H7 (cell line): ENCODE results near the gene LRRC61. TPM values are rescaled to one million over a fixed set of nuclear protein-coding genes. Genes with fewer than 3 reads are reported as not detected.
A peak's percentile ranks its signal among the peaks of the same experiment; 100 is the strongest.

Experiments
- DNase-seq: peaks from one replicate; pipeline ENCODE4 v3.0.0; 2012
- H3K27me3 ChIP-seq: 2 replicates; pipeline ENCODE4 v1.6.0; 2011; ENCODE audit warnings: mild to moderate bottlenecking, low read length; ENCODE audit not compliant: control insufficient read depth, insufficient read depth
- H3K36me3 ChIP-seq: replicated peaks from 2 replicates; pipeline ENCODE4 v1.5.1; 2011; ENCODE audit warnings: low read length; ENCODE audit not compliant: control insufficient read depth, insufficient read depth
- H3K4me3 ChIP-seq: 2 replicates; pipeline ENCODE4 v1.5.1; 2011; ENCODE audit warnings: low read depth, mild to moderate bottlenecking, control low read depth, low read length, moderate library complexity; ENCODE audit not compliant: insufficient read depth
- total RNA-seq: library from RNA; depleted of rRNA; stranded (reverse); fragments of >200 nt; shearing (Covaris generic); gene quantifications from 2 replicates; pipeline ENCODE4 v1.2.3, GENCODE V29; 2014

LRRC61 gene
- total RNA-seq, 1 experiment from 2014 or later, result 39.4 TPM

DNA sequence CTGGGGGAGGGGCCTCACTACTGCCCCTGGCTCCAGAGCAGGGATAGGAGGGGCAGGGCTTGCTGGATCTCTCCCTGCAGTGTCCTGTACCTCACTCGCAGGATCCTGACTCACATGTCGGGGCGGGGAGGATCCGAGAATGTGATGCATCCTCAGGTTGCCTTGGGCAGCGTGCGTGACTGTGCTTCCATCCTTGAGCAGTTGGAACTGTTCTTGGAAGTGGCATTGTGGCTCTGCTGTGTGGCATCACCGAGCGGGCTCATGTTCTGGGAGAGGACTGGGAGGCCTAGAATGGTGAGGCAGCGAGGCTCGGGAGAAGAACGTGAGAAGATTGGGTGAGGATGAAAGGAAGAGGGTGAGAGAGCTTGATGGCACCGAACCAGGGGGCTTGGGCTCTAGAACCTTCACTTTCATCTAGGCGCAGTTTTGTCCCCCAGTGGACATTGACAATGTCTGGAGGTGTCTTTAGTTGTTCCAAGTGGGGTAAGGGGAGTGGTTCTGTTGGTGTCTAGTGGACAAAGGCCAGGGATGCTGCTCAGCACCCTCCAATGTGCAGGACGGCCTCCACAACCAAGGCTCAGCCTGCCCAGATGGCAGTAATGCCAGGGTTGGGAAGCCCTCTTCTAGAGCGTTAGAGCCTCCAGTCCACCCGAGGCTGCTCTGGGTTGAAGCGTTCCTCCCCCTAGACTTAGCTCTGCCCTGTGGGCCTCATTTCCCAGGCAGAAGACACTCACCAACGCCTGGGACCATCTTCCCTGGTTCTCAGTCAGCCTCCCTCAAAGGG is 9.9 kb downstream of the LRRC61 start:
- DNase-seq, result peak; percentile 45
- peaks cover 18% of the 10 kb centered on the region for H3K36me3 ChIP-seq
- no peak overlapping the region for H3K4me3 ChIP-seq
- no peaks in the 10 kb centered on the region for H3K27me3 ChIP-seq

DNA sequence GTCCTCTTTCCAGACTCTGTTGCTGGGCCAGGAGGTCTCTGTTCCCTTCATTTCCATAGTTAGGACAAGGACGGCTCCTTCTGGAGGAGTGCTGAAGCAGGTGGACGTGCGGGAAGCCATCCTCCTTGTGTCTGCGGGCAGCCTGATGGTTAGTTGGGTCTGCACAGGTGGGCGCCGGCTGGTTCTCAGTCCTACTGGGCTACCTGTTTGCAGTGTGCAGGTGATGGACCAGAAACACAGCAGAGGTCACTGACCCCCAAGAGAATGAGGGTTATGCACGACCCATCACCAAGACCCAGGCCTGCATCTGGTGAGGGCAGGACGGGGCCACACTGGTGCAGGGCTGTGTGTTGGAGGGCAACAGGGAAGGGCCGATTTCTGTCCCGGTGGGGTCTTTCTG is 10.5 kb downstream of the LRRC61 start:
- H3K4me3 ChIP-seq, result no peak overlapping the region
- peak; percentile 14 for DNase-seq
- peaks cover 18% of the 10 kb centered on the region for H3K36me3 ChIP-seq
- no peaks in the 10 kb centered on the region for H3K27me3 ChIP-seq

DNA sequence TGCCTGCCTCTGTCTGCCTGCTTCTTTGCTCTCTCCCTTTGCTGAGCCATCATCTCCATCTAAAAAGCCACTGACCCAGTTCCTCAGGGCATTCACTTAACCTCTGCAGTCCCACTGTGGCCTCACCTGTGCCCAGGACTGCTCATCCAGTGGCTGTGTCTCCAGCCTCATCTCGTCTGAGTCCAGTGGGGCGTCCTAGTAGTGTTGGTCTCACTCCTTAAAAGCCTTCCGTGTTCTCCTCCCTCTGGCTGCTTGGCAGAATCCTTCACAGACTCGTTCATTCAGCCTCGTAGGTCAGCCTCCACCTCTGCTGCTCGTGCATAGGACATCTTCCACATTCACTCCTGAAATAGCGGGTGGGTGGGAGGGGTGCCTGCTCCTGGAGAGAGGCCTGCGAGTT is 11.0 kb downstream of the LRRC61 start:
- Histone ChIP-seq H3K36me3 (peaks cover 19% of the 10 kb centered on the region), H3K27me3 (no peaks in the 10 kb centered on the region), H3K4me3 (no peak overlapping the region)
- DNase-seq, result peak; percentile 28

DNA sequence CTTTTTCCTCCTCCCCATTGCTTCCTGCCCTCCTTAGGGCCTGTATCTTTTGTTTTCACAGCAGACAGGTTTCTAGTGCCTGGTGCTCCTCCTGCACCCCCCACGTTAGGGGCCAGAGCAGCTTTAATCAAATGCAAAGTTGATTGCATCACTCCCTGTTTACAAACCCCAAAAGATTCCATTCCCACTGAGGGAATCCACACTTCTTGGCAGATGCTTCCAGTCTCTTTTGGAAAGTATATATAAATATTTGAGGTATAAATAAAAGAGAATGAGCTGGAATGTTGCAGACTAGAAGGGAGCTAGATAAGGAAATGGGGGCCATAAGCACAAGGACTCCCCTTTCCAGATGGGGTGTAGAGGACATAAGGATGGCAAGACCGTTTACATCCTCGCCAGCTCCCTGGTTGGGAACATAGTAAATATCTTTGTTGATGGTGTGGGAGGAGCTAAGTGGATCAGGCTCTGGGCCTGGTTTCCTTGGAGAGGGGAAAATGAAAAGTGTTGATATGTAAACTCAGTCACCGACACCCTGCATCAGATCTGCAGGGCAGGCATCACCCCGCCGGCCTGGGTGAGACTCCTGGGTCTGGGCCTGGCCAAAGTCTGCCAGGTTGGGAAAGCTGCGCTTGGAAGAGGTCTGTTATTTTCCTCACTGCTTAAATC is 12.1 kb downstream of the LRRC61 start:
- H3K36me3 ChIP-seq, result peaks cover 21% of the 10 kb centered on the region
- DNase-seq, result peak; percentile 89
- H3K27me3 ChIP-seq, result peaks cover 3% of the 10 kb centered on the region; the same call in 1 of the 2 replicates
- H3K4me3 ChIP-seq, result no peak overlapping the region

DNA sequence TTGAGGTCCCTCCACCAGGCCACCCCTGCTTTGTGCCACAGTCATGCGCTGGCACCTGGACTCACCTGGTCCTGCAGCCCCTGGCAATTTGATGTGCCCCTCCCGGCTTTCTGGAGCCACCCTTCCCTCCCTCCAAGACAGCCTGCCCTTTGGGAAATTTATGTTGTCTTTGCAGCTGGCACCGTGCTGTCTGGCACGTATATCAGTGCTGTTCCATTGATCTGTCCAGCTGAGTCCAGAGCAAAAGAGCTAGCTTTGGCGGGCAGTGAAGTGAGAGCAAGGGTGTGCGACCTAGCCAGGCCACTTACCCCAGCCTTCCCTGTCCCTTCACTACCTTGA is 12.6 kb downstream of the LRRC61 start:
- Histone ChIP-seq H3K27me3 (peaks cover 4% of the 10 kb centered on the region), H3K36me3 (peaks cover 18% of the 10 kb centered on the region), H3K4me3 (no peak overlapping the region)
- DNase-seq, result no peak

DNA sequence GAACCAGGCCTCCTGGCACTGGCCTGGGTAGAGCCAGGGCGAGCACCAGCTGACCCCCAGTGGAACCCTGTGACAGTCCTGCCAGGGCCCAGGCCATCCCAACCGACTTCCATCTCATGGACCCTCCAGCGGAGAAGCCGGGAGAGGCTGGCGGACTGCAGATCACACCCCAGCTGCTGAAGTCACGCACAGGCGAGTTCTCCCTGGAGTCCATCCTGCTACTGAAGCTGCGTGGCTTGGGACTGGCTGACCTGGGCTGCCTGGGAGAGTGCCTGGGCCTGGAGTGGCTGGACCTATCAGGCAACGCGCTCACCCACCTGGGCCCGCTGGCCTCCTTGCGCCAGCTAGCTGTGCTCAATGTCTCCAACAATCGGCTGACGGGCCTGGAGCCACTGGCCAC is 13.6 kb downstream of the LRRC61 start:
- peak; percentile 54 for DNase-seq
- H3K27me3 ChIP-seq, result peaks cover 11% of the 10 kb centered on the region
- H3K36me3 ChIP-seq, result peaks cover 14% of the 10 kb centered on the region
- H3K4me3 ChIP-seq, result no peak overlapping the region

DNA sequence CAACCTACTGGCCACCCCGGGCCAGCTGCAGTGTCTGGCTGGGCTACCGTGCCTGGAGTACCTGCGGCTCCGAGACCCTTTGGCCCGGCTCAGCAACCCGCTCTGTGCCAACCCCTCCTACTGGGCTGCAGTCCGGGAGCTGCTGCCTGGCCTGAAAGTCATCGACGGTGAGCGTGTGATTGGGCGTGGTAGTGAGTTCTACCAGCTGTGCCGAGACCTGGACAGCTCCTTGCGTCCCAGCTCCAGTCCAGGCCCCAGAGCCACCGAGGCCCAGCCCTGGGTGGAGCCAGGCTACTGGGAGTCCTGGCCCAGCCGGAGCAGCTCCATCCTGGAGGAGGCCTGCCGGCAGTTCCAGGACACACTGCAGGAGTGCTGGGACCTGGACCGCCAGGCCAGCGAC is 14.0 kb downstream of the LRRC61 start:
- Histone ChIP-seq H3K36me3 (peaks cover 13% of the 10 kb centered on the region), H3K4me3 (no peak overlapping the region), H3K27me3 (peaks cover 15% of the 10 kb centered on the region)
- DNase-seq, result no peak

DNA sequence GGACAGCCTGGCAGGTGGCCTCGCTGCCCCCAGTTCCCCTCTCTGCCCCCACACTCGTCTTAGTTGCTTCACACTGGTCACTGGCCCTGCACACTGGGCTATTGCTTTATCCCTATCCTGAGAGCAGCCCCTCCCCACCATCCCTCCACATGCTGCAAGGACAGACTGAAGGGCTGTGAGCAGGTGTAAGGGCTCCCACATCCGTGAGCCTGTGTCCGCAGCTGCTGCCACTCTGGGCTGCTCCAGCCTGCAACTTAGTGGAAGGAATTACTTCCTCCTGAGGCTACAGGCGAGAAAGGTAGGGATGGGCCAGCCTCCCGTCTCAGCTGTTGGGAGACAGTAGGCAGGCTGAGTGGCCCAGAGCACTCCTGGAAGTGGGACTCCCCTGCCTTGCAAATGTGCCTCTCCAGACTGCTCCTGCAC is 14.5 kb downstream of the LRRC61 start:
- DNase-seq, result peak; percentile 42
- Histone ChIP-seq H3K27me3 (peaks cover 20% of the 10 kb centered on the region), H3K4me3 (no peak overlapping the region), H3K36me3 (peaks cover 13% of the 10 kb centered on the region)

DNA sequence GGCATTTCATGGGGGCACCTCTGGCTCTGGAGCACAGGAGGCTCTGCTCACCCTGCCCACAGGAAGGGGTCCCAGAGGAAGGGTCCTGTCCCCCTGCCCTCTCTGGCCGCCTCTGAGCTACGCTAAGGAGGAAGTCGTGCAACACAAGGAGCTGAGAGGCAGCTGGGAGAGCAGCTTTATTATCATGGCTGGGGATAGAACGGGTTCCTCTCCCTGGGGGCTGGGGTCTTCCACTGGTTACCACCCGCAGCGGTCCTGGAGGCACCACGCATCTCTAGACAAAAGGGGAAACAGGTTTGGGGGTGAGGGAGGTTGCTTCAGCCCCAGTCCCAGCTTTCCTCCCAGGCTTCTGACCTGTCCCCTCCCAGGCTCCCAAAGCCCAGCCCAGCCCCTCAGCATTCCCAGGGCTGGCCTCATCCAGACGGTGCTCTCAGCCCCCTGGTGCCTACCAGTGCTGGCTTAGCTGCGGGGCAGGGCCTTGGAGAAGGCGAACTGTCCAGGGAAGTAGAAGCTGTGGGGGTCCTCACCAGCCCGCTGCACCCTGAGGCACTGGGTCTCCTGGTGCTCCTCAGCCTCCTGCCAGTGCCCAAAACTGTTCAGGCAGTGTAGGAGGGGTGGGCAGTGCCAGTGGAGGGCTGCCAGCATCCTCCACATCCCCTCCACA is 15.1 kb downstream of the LRRC61 start:
- DNase-seq, result peak; percentile 48
- Histone ChIP-seq H3K36me3 (peaks cover 13% of the 10 kb centered on the region), H3K4me3 (no peak overlapping the region), H3K27me3 (peaks cover 26% of the 10 kb centered on the region)

DNA sequence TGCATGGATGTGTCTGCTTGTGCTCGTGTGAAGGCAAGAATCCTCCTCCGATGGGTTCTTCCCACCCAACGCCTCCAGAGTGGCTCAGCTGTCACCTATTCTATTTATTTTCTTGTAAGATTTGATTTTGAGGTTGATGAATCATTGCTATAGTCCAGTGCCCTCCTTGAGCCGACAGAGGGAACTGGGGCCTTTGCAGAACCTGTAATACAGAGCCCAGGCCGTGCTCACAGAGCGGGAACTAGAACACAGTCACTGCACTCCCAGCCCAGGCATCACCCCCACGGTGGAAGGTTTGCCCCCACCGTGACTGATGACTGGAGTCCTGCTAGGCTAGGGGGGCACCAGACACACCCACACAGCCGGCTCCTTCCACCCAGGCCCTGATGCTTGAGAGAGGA is 16.3 kb downstream of the LRRC61 start:
- DNase-seq, result peak; percentile 12
- H3K36me3 ChIP-seq, result peaks cover 11% of the 10 kb centered on the region
- H3K27me3 ChIP-seq, result peaks cover 31% of the 10 kb centered on the region
- no peak overlapping the region; the same call in 1 of the 2 replicates for H3K4me3 ChIP-seq

DNA sequence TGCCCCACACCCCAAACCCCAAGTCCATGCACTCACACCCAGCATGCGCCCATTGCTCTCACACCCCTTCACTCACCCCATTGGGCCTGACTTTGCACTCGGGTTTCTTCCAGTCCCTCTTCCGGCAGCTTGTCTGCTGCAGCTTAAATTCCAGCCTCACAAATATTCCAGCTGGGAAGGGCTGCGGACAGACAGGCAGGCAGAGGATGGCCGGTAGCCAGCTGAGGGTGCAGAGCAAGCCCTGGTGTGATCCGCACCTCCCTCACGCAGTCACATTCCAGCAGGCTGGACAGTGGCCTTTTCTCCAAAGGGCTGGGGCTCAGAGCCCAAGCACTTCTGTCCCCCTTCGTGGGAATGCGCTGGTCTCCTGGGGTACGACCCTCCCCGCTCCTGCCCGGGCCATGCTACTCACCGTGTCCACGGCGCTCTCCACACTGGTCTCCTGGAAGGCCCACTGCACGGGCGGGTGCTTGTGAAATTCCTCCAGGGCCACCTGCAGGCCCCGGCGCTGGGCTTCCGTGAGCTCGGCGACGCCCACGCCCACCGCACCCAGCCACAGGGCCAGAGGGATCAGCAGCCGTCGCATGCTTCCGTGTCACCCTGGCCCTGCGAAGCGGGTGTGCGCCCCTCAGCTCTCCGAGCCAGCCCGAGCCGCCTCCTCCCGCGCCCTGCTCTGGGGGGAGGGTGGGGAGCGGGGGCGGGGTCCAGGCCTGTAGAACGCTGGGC is 17.0 kb downstream of the LRRC61 start:
- H3K36me3 ChIP-seq, result peaks cover 11% of the 10 kb centered on the region
- H3K27me3 ChIP-seq, result peaks cover 31% of the 10 kb centered on the region
- H3K4me3 ChIP-seq, result peak overlapping the region; percentile 80
- DNase-seq, result peak; percentile 78

DNA sequence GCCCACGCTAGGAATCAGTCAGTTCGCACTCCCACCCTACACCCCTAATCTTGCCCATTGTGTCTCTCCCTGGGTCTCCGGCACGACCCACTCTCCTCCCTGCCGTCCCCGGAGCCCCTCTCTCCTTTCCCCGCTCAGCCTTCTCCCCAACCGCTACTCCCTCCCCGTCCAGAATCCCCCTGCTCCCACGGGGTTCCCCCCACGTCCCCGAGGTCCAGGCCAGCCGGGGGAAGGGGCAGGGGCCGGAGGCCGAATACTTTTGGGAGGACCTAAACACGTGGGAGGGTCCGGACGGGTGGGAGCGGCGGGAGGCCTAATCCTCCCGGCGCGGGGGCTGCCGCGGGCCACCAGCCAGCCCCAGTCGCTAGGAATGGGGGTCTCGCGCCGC is 17.7 kb downstream of the LRRC61 start:
- H3K27me3 ChIP-seq, result peaks cover 31% of the 10 kb centered on the region
- DNase-seq, result peak; percentile 68
- peak overlapping the region; percentile 80 for H3K4me3 ChIP-seq
- peaks cover 11% of the 10 kb centered on the region for H3K36me3 ChIP-seq

DNA sequence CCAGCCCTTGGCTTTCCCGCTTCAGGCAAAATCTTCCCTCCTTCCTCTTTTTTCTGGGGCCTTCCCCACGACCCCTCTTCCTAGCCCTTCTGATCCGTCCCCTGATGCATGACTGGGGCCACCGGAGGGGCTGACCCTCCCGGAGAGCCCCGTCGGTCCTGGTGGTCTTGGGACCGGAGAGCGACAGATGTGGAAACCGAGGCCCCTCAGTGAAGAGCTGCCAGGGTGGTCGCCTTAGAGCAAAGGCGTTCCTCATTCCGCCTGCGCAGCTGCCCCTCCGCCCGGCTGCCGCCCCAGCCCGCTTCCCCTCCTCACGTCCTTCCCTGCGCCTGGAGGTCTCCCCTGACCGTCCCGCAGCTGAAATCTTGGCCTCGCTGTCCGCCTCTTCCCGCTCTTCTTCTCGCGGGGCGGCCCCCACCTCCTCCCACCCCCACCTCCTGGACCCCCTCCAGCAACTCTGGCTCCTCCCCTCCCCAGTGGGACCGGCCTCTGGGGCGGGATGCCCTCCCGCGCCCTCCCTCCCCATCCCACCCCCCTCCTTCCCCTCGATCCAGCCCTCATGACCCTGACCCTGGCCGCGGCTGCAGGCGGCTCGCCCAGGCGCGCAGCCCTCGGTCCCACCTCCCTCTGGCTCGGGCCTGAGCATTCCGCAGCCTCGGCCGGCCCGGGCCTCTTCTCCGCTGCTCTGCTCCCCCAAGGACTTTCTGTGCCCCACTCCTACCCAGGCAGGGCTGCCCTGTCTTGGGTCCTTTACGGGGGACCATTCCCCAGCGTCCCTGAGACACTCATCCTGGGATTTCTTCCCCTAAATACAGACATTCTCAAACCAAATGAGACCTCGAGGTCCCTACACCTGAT is 18.3 kb downstream of the LRRC61 start, which contains the start of gene RARRES2:
TSS of gene RARRES2 (minus strand) at position 367 of the 858 bp plus-strand sequence. CDS start 1,020 bp downstream, outside the sequence.
- DNase-seq, result peak; percentile 95
- H3K36me3 ChIP-seq, result peaks cover 11% of the 10 kb centered on the region
- peak within 1 kb of the TSS; percentile 80 for H3K4me3 ChIP-seq
- H3K27me3 ChIP-seq, result peaks cover 31% of the 10 kb centered on the region

DNA sequence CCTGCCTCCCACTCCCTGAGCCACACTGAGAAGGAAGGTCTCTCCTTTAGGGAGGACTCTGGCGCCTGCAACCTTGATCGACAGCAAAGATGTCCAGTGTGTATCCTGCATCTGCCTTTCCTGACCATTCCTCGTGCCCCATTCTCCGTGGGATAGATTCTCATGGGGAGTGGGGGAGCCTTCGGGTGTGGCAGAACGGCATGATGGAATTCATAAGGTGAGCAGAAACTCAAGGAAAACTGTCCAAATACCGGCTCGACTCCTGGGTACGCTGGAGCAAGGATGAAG is 18.9 kb downstream of the LRRC61 start:
- peak; percentile 13 for DNase-seq
- peak overlapping the region; percentile 80 for H3K4me3 ChIP-seq
- peaks cover 10% of the 10 kb centered on the region for H3K36me3 ChIP-seq
- H3K27me3 ChIP-seq, result peaks cover 31% of the 10 kb centered on the region
